Activated naive CD4-positive, alpha-beta T cell treated with anti-CD3 and anti-CD28 coated beads, Interleukin-2, amount 50 U/mL, for 72 hours (primary cell): Measurements from ENCODE around the gene NAXE. TPM values are rescaled to one million over a fixed set of nuclear protein-coding genes. Genes with fewer than 3 reads are reported as not detected.

ENCODE experiments used
- ATAC-seq, 2 donors: fragments of 150-1000 bp; cut with Tn5 transposase; 2 replicates each; pipeline ENCODE4 v1.10.0; 2021; ENCODE audit warnings: mild to moderate bottlenecking in 2 of 2, moderate library complexity in 2 of 2
- DNase-seq, 2 donors: peaks; one replicate each; pipeline ENCODE4 v3.0.0; 2021 to 2022; ENCODE audit warnings: low spot score in 2 of 2
- H3K27ac Mint-ChIP-seq, 2 donors: one replicate each; pipeline ENCODE4 v1.8.0; 2022; ENCODE audit warnings: mild to moderate bottlenecking in 2 of 2, mixed read lengths in 2 of 2
- H3K36me3 Mint-ChIP-seq, 2 donors: one replicate each; pipeline ENCODE4 v1.8.0; 2022; ENCODE audit warnings: mixed read lengths in 2 of 2
- H3K9me3 Mint-ChIP-seq, 2 donors: one replicate each; pipeline ENCODE4 v1.8.0; 2022; ENCODE audit warnings: mixed read lengths in 2 of 2
- total RNA-seq, 2 donors: library from RNA; stranded (reverse); gene quantifications; one replicate each; pipeline ENCODE4 v1.2.3, GENCODE V29; 2022

NAXE gene
- total RNA-seq, 2 donors from 2014 or later, result 71.4 to 95.1 TPM

GRCh38 chr1:156643049-156643777, 51.6 kb downstream of the NAXE start:
- H3K9me3 Mint-ChIP-seq, result no peaks in the 10 kb centered on the region
- DNase-seq (no peak), ATAC-seq (no peak)
- no peak overlapping the region for H3K27ac Mint-ChIP-seq
- peaks cover 0 to 7% of the 10 kb centered on the region in 2 donors for H3K36me3 Mint-ChIP-seq

- DNase-seq (no peak), ATAC-seq (peak; percentile 77 to 80)
- no peak overlapping the region for H3K27ac Mint-ChIP-seq
- H3K9me3 Mint-ChIP-seq, result no peaks in the 10 kb centered on the region
- H3K36me3 Mint-ChIP-seq, result peaks cover 0 to 7% of the 10 kb centered on the region in 2 donors
Observed at GRCh38 chr1:156643778-156644092, 52.2 kb downstream of the NAXE start.

Other genes starting within 250 kb of the NAXE start
- not detected for gene RHBG, start 222.6 kb upstream of the NAXE start, total RNA-seq
- gene MEF2D, start 91.0 kb upstream of the NAXE start, total RNA-seq, result 10 to 100 TPM; 31.7 to 62.5 TPM
- gene IQGAP3, start 19.2 kb upstream of the NAXE start, total RNA-seq, result 10 to 100 TPM in 1 of 2 donors, 1 to 10 TPM in 1; 5.1 to 30.5 TPM
- gene TTC24, start 12.1 kb upstream of the NAXE start, total RNA-seq, result 1 to 10 TPM; 4.5 to 6.8 TPM
- 10 to 100 TPM; 26.1 to 35.8 TPM for gene GPATCH4, start 9.7 kb downstream of the NAXE start, total RNA-seq
- gene HAPLN2, start 27.6 kb downstream of the NAXE start, total RNA-seq, result 1 to 10 TPM in 1 of 2 donors, not detected in 1; 3.8 TPM
- not detected for gene BCAN, start 50.3 kb downstream of the NAXE start, total RNA-seq
- gene NES, start 85.6 kb downstream of the NAXE start, total RNA-seq, result not detected
- gene CRABP2, start 113.8 kb downstream of the NAXE start, total RNA-seq, result 1 to 10 TPM; 1.6 to 2.3 TPM
- gene METTL25B, start 136.7 kb downstream of the NAXE start, total RNA-seq, result 10 to 100 TPM; 39.4 to 64.9 TPM
- gene ISG20L2, start 137.0 kb downstream of the NAXE start, total RNA-seq, result 10 to 100 TPM; 46.2 to 50.7 TPM
- gene MRPL24, start 149.3 kb downstream of the NAXE start, total RNA-seq, result 10 to 100 TPM; 61.4 to 70.4 TPM
- 100 to 1,000 TPM; 281 to 325 TPM for gene HDGF, start 159.9 kb downstream of the NAXE start, total RNA-seq
- 10 to 100 TPM; 44.5 to 72.1 TPM for gene PRCC, start 175.8 kb downstream of the NAXE start, total RNA-seq
- 100 to 1,000 TPM; 186 to 215 TPM for gene SH2D2A, start 225.1 kb downstream of the NAXE start, total RNA-seq